Fibroblast of villous mesenchyme (primary cell): Measurements from ENCODE around the gene PKP1. TPM values are rescaled to one million over a fixed set of nuclear protein-coding genes. Genes with fewer than 3 reads are reported as not detected.

ENCODE experiments used
- DNase-seq: peaks from one replicate; pipeline ENCODE4 v3.0.0-alpha.2; 2010; ENCODE audit warnings: low read depth
- H3K4me3 ChIP-seq: 2 replicates; pipeline ENCODE4 v1.5.1; 2011; ENCODE audit warnings: low read depth, mild to moderate bottlenecking, low read length
- CTCF ChIP-seq: IDR thresholded peaks from 2 replicates; pipeline ENCODE4 v1.5.1; 2012; ENCODE audit warnings: low read depth, mild to moderate bottlenecking, low read length; ENCODE audit not compliant: insufficient read depth
- total RNA-seq: library from RNA; depleted of rRNA; stranded (reverse); fragments of >200 nt; gene quantifications from 2 replicates; pipeline ENCODE4 v1.2.3, GENCODE V29; 2012

PKP1 gene
- total RNA-seq, 1 donor, result not detected

GRCh38 chr1:201250326-201251011 is 32.8 kb upstream of the PKP1 start:
- DNase-seq, result no peak
- H3K4me3 ChIP-seq, result no peak overlapping the region
- TF ChIP-seq CTCF, result no peak

DNA sequence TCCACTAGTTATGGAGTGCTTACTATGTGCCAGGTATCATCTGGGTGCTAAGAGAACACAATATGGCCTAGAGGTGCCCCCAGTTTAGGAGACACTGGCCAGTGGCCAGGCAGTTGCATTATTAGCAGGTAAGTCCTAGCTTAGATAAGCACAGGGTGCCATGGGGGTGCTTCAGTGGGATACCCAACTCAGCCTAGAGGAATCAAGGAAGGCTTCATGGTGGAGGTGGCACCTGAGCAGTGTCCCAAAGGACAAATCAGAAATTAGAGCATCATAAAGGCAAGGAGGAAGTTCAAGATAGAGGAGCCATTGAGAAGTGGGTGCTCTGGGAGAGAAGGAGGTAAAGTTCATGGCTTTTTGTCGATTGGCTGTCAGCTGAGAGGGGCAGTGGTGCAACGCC is 31.9 kb upstream of the PKP1 start:
- H3K4me3 ChIP-seq, result no peak overlapping the region
- TF ChIP-seq CTCF, result no peak
- DNase-seq, result no peak

- H3K4me3 ChIP-seq, result no peak overlapping the region
- DNase-seq, result no peak
These were observed 31.4 kb upstream of the PKP1 start for GRCh38 chr1:201251851-201252430.

DNA sequence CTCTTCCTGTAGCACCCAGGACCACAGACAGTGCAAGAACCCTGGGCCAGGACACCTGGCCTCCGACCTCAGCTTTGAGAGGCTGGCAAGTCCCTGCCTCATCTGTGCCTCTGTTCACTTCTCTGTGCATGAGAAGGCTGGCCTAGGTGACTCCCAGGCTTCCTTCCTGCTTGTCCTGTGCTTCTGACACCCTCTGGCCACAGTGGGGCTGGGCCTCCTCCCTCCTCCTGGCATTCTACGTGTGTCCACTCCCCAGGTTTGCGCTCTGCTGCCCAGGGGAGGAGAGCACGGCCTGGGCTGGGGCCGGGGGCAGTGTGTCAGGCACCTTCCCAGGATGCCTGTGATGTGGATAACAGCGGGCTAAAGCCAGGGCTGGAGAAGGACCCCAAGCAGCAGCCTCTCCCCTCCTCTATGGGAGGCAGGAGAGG is 30.3 kb upstream of the PKP1 start:
- no peak overlapping the region for H3K4me3 ChIP-seq
- TF ChIP-seq CTCF, result no peak
- no peak for DNase-seq

More at GRCh38 chr1:201251851-201252430, 31.4 kb upstream of the PKP1 start:
- no peak for TF ChIP-seq CTCF

- DNase-seq, result no peak
- no peak overlapping the region for H3K4me3 ChIP-seq
- TF ChIP-seq CTCF, result no peak
These were observed 29.9 kb upstream of the PKP1 start for GRCh38 chr1:201253411-201253810.

GRCh38 chr1:201253906-201254624 is 29.2 kb upstream of the PKP1 start:
- no peak overlapping the region for H3K4me3 ChIP-seq
- no peak for DNase-seq
- TF ChIP-seq CTCF, result no peak
